NCI-H2029 (cell line): Measurements from ENCODE around the gene HYDIN.
"Not testable (repeated sequence)": the region's sequence is repeated elsewhere in the genome, so short reads cannot be mapped to it uniquely, and the experiment has no call there.

Experiments
- DNase-seq: peaks from one replicate; lab custom pipeline; 2025; lab: John Stamatoyannopoulos, UW

Gene HYDIN

DNA sequence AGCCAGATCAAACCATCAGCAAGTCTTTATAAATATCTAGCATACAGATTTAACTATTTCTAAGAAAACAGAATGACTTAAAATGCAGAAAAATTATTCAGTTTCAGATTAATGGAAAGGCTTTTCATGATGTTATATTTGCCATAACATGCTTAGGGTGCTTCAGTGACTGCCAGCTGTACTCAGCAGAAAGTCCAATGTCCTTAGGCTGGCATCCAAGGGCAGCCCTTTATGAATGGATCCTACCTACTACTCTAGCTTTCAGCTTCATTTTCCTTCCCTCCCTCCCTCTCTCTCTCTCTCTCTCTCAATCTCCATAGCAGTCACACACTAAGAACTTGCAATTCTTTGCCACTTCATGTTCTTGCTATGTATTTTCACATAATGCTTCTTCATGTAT lies 124.6 kb downstream of the HYDIN start:
- not testable (repeated sequence) for DNase-seq

GRCh38 chr16:71083573-71083972 lies 146.9 kb downstream of the HYDIN start:
- DNase-seq: not testable (repeated sequence)

- not testable (repeated sequence) for DNase-seq
These were observed 149.7 kb downstream of the HYDIN start for GRCh38 chr16:71080777-71081176.

DNA sequence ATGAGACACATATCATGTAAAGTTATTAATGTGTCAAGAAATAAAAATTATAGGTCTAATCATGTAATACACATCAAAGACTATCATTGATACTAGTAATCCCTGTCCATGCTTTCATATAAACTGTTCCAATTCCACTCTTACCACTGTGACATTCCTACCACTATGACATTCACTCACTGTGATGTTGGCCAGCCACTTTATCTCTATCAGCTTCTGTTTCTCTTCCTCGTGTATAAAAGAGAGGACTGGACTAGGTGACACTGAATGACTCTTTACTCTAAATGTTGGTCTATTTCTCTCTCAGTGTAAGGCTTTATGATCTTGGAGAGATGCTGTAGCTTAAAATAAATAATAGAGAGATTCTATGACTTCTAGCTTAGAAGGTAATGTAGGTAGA lies 150.3 kb downstream of the HYDIN start:
- DNase-seq: not testable (repeated sequence)

GRCh38 chr16:71070651-71071050 lies 159.9 kb downstream of the HYDIN start:
- DNase-seq: not testable (repeated sequence)

DNA sequence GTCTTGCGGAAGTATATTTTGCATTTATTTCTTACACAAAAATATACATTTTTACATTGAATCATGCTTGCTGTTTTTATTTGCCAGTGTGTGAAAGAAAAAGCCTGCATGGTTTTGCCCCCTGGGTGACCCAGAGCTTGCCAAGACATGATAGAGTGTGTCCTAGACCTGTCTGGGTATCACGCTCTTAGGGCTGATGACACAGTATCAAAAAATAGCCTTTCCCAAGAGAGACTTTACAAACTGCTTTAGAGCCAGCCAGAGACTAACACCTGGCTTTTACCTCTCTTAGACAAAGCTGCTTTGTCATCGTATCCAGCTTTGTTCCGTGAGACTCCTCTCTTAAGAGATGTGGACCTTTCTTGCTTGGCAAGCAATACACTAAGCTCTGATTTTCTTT lies 160.7 kb downstream of the HYDIN start:
- not testable (repeated sequence) for DNase-seq

DNA sequence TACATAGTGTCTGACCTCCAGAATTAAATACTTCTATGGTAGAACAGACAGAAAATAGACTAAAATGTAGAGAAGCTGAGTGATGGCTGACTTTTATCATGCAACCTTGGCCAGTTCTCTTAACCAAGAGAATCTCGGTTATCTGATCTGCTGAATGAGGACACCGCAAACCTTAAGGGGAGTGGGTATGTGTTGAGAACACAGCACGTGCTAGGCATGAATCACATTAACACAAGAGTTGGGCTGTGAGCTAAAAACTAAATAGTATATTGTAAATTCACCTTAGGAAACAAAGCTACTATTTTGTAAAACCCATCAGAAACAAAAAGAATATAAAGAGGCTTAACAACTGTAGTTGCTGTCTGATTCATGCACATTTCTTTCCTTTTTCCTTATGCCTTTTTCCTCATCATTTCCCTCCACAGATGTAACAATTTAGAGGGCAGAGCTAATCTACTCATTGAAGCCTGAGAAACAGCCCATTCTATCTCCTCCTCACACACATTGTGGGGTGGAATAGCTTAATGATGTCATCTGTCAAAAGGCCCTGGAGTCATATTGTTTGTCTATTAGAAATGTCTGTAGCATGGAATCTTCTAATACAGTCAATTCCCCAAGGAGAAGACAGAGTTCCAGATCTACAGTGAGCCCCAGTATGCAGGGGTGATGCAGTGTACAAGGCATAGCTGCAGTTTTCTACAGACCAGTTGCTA lies 176.5 kb downstream of the HYDIN start:
- DNase-seq: not testable (repeated sequence)

DNA sequence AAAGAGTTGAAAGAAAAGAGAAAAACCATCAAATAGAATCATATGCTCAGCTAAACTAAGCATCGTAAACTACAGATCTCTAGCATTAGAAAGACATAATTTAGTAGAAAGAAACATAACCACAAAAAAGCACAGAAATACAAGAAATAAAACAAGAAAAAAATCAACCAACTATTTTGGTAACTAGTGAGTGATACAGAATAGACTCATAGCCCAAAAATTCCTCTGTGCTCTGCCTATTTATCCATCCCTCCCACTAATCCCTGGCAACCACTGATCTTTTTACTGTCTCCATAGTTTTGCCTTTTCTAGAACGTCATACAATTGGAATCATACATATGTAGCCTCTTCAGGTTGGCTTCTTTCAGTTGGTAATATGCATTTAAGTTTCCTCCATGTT lies 180.2 kb downstream of the HYDIN start:
- DNase-seq: not testable (repeated sequence)

DNA sequence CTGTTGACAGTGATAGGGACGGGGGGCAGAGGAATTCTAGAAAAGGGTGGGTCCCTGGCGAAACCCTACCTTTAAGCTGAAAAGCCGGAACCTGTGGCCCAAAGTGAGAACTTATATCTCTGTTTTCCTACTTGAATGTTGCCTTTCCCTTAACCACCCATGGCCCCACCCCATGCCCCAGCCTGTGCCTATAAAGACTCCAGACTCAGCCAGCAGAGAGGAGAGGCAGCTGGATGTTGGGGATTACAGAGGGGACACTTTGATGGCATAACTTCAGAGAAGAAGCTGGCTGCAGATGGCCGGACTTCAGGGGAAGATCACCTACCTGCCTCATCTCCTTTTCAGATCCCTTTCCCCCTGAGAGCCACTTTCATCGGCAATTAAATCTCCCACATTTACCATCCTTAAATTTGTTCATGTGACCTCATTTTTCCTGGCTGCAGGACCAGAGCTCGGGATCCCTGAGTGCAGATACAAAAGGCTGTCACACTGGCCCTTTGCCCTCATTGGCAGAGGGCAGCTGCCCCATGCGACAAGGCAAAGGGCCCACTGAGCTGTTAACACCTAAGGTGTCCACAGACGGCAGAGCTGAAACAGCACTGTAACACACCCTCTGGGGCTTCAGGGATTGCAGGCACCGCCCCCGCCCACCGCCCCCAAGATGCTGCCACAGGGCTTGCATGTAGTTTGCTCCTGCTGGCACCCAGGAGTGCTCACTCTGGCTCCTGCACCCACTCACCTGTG lies 191.0 kb downstream of the HYDIN start:
- DNase-seq: not testable (repeated sequence)

DNA sequence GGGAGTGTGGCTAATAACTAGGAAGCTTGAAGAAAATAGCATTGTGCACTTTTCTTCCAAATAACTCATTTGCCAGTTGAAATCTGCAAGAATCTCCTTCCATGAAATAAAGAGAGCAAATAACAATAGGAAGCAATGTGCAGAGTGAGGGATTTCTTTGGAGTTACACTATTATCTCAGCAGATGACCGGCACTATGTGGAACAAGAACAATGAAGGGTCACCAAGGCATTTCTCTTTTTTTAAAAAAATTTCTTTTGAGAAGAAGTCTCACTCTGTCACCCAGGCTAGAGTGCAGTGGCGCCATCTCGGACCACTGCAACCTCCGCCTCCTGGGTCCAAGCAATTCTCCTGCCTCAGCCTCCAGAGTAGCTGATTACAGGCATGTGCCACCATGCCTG lies 192.1 kb downstream of the HYDIN start:
- DNase-seq: not testable (repeated sequence)

DNA sequence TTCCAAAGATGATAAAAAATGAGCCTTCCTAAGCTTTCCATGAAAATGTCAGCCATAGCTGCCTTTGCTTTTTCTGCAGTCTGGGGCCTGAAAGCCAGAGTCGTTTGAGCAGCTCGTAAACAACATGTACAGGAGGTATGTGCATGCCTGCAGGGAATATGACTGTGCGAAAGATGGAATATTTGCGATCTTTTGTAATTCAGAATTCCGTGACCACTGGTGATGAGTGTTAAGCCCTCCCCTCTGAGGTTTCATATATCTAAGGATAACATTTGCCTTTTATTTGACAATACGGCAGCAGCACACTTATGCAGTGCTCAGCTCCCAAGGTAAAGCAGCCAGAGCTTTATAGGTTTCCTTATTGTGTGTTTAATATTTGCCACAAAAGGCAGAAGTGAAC lies 192.5 kb downstream of the HYDIN start:
- DNase-seq: not testable (repeated sequence)

DNA sequence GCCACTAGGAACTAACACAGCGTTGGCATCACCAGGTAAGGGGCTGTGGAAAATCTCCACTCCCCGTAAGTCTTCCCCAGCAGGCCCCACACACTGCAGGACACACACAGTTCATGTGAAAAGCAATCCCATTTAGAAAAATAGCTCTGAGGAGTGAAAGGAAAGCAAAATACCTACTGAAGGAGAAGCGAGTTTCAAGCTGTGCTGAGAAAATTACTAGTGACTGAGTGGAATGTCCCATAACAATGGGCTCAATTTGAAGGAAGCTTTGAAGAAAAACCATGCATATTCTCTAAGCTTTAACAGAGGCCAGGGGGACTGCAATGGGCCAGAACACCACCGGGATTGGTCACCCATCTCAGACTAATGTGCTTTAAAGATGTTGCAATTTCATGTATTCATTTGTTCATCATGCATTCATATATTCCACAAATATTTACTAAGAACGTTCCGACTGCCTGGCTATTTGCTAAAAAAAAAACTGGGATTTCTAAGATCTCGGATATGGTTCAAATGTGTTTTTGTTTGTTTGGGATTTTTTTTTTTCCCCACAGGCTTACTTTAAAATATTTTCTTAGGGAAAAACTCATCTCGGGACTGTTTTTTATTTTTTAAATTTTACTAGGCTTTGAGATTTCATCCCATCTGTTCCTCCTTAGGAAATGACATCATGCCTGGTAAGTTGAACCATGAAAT lies 202.3 kb downstream of the HYDIN start:
- not testable (repeated sequence) for DNase-seq

- not testable (repeated sequence) for DNase-seq
These were observed 203.0 kb downstream of the HYDIN start for GRCh38 chr16:71027511-71027910.

DNA sequence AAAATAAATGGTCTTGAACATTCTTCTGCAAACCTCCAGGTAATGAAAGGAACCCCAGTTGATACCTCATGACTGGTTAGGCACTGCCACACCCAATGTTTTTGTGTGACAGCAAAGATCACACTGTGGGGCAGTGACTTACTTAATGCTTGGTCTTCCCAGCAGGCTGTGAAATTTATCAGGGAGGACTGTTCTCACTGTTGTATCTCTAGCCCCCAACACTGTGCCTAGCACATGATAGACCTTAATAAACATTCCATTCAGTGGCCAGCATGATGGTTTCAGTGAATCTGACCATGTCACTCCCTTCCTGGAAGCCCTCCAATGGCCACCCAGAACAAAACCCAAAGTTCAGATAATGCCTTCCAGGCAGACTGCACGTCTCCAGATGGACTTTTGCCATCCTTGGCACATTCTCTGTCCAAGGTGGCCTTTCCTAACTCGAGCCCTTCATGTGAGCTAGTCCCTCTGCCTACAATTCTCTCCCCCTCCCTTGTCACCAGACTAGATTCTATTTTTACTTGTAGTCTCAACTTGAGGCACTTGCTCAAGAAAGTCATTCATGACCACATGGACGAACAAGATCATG lies 206.6 kb downstream of the HYDIN start:
- not testable (repeated sequence) for DNase-seq

GRCh38 chr16:71021961-71022537 lies 208.5 kb downstream of the HYDIN start:
- DNase-seq: not testable (repeated sequence)

- not testable (repeated sequence) for DNase-seq
These were observed 211.3 kb downstream of the HYDIN start for GRCh38 chr16:71019067-71019682.

- DNase-seq: not testable (repeated sequence)
These were observed 215.1 kb downstream of the HYDIN start for GRCh38 chr16:71015419-71015818.

DNA sequence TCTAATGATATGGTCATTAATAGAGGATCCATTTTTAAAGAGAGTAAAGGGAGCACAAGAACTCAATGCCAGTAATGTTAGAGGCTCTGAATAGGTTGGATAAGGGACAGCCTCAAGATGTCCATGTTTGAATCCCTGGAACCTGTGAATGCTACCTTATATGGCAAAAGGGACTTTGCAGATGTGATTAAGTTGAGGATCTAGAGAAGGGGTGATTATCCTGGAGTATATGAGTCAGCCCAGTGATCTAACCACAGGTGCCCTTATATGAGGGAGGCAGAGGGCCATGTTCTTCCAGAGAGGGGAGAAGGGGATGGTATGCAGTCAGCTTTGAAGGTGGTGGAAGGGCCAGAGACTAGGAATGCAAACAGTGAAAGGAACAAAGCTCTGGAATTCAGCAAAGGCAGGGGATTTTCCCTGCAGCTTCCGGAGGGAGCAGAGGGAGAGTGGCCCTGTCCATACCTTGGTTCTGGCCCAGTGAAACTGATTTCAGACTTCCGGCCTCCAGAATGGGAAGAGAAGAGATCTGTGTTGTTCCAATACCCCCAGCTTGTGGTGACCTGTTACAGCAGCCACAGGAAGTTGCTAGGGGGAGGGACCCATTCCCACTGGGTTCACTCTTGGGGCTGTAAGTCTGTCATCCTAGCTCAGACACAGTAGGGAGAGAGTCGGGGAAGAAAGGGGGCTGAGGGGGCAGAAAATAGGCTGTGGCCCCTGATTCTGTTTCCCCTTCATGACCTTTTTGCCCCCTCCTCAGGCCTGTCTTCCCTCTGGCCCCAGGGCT lies 220.9 kb downstream of the HYDIN start:
- not testable (repeated sequence) for DNase-seq

DNA sequence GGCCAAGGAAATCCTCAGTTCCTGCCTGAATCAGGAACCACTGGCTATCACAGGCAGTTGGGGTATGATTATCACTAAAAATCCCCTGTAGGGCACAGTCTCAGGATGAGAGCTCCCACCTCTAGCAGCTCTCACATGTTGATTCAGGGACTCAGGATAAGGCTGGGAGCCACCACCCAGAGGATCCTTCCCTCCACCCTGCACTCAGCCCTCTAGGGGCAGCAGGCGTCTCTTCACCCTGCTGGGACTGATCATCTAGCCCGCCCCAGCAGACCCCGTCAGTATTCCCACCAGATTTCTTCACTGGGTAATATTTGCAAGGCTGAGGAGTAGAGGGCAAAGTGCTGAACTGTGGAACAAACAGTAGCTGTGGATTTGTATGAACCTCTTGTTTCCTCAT lies 224.0 kb downstream of the HYDIN start:
- not testable (repeated sequence) for DNase-seq

- DNase-seq: not testable (repeated sequence)
These were observed 230.8 kb downstream of the HYDIN start for GRCh38 chr16:70999735-71000134.

GRCh38 chr16:70995799-70996198 lies 234.7 kb downstream of the HYDIN start:
- not testable (repeated sequence) for DNase-seq
